Liver (tissue), 9 donors: Measurements from ENCODE around the gene NAXD. TPM values are rescaled to one million over a fixed set of nuclear protein-coding genes. Genes with fewer than 3 reads are reported as not detected.
A peak's percentile ranks its signal among the peaks of the same experiment; 100 is the strongest.

ENCODE experiments used
- DNase-seq: peaks from one replicate; pipeline ENCODE4 v3.0.0-alpha.2; 2017; ENCODE audit warnings: low spot score
- H3K27ac ChIP-seq, 2 donors: one replicate each; pipeline ENCODE4 v1.7.0; 2013; ENCODE audit warnings: inconsistent platforms in 2 of 2, low read length in 2 of 2, control low read depth in 1 of 2, low read depth in 1 of 2, mild to moderate bottlenecking in 1 of 2
- H3K27me3 ChIP-seq, 4 donors: one replicate each; pipeline versions ENCODE4 v1.6.1 to v1.7.0; 2013; ENCODE audit warnings: low read length in 3 of 4, inconsistent platforms in 1 of 4, mild to moderate bottlenecking in 1 of 4, moderate library complexity in 1 of 4; ENCODE audit not compliant: control insufficient read depth in 4 of 4, insufficient read depth in 4 of 4
- H3K36me3 ChIP-seq, 4 donors: one replicate each; pipeline versions ENCODE4 v1.6.1 to v1.7.0; 2013; ENCODE audit warnings: low read length in 3 of 4, mild to moderate bottlenecking in 3 of 4, low read depth in 1 of 4, moderate library complexity in 1 of 4; ENCODE audit not compliant: control insufficient read depth in 4 of 4, insufficient read depth in 3 of 4
- H3K4me1 ChIP-seq, 4 donors: one replicate each; pipeline versions ENCODE4 v1.6.1 to v1.7.0; 2013; ENCODE audit warnings: low read length in 3 of 4, mild to moderate bottlenecking in 3 of 4, moderate library complexity in 1 of 4; ENCODE audit not compliant: control insufficient read depth in 4 of 4, insufficient read depth in 4 of 4
- H3K4me3 ChIP-seq, 3 donors: one replicate each; pipeline versions ENCODE4 v1.6.1 to v1.7.0; 2013; ENCODE audit warnings: low read length in 3 of 3, control low read depth in 1 of 3, low read depth in 1 of 3, mild to moderate bottlenecking in 1 of 3
- H3K9ac ChIP-seq, 2 donors: one replicate each; pipeline ENCODE4 v1.7.0; 2013; ENCODE audit warnings: low read length in 2 of 2, mild to moderate bottlenecking in 2 of 2, moderate library complexity in 2 of 2, control low read depth in 1 of 2, low read depth in 1 of 2
- H3K9me3 ChIP-seq, 4 donors: one replicate each; pipeline versions ENCODE4 v1.6.1 to v1.7.0; 2013; ENCODE audit warnings: low read length in 3 of 4; ENCODE audit not compliant: control insufficient read depth in 4 of 4
- FOXA1 ChIP-seq: IDR thresholded peaks from 2 replicates; pipeline ENCODE4 v1.6.1; 2016; ENCODE audit warnings: antibody characterized with exemption
- GABPA ChIP-seq, 2 donors: IDR thresholded peaks in 1 of 2; conservative IDR thresholded peaks in 1 of 2; 2 replicates each; pipeline ENCODE4 v1.6.1; 2016; ENCODE audit warnings: antibody characterized with exemption in 2 of 2, mild to moderate bottlenecking in 1 of 2, moderate library complexity in 1 of 2
- HNF4A ChIP-seq, 2 donors: conservative IDR thresholded peaks; 2 replicates each; pipeline ENCODE4 v1.6.1; 2016; ENCODE audit warnings: antibody characterized with exemption in 2 of 2, mild to moderate bottlenecking in 2 of 2
- HNF4G ChIP-seq: IDR thresholded peaks from 2 replicates; pipeline ENCODE4 v1.6.1; 2016; ENCODE audit warnings: antibody characterized with exemption
- NR2F2 ChIP-seq: IDR thresholded peaks from 2 replicates; pipeline ENCODE4 v1.6.1; 2016; ENCODE audit warnings: antibody characterized with exemption
- RAD21 ChIP-seq, 2 donors: IDR thresholded peaks; 2 replicates each; pipeline ENCODE4 v1.6.1; 2016; ENCODE audit warnings: antibody characterized with exemption in 2 of 2, mild to moderate bottlenecking in 2 of 2
- SP1 ChIP-seq: IDR thresholded peaks from 2 replicates; pipeline ENCODE4 v1.6.1; 2018; ENCODE audit warnings: antibody characterized with exemption, mild to moderate bottlenecking
- WGBS: extraction: QIAGEN DNeasy Blood & Tissue Kit; methylation state at CpG from one replicate; pipeline ENCODE4 v1.1.7; 2013; 5-methylcytosine and 5-hydroxymethylcytosine counted together
- polyA plus RNA-seq, 2 donors: library from polyadenylated mRNA; stranded (reverse) in 1 of 2; unstranded in 1 of 2; fragments of 200-250 nt in 1 of 2; fragments of >200 nt in 1 of 2; fragmentation: Nextera tagmentation in 1 of 2; extraction: Ambion mirVana in 1 of 2; gene quantifications; one replicate each; pipeline versions ENCODE4 v1.2.1 to v1.2.3, GENCODE V29; 2013 to 2015
- total RNA-seq, 2 donors: library from RNA; depleted of rRNA; stranded (reverse); fragments of >200 nt; gene quantifications; one replicate each; pipeline ENCODE4 v1.2.3, GENCODE V29; 2014
- TF ChIP-seq, protein P1 (sequence below): fragments of 150-350 bp; IDR thresholded peaks from 2 replicates; pipeline ENCODE4 v1.5.1; 2017; ENCODE audit warnings: improper control_type of control experiment, low read depth, low read length; ENCODE audit not compliant: missing input control
- TF ChIP-seq, protein P2 (sequence below): IDR thresholded peaks from 2 replicates; pipeline ENCODE4 v1.6.1; 2016; ENCODE audit warnings: antibody characterized with exemption
- TF ChIP-seq, protein P3 (sequence below): IDR thresholded peaks from 2 replicates; pipeline ENCODE4 v1.6.1; 2016; ENCODE audit warnings: antibody characterized with exemption
- TF ChIP-seq, protein P4 (sequence below): IDR thresholded peaks from 2 replicates; pipeline ENCODE4 v1.6.1; 2016; ENCODE audit warnings: antibody characterized with exemption, mild to moderate bottlenecking
- donor health status: healthy.
- donor health status: healthy.
- donor health status: healthy.
- donor health status: healthy.
- donor health status: healthy.

Gene NAXD
- total and polyA plus RNA-seq, 4 donors = 19.0 to 40.5 (median 27.6) TPM

DNA sequence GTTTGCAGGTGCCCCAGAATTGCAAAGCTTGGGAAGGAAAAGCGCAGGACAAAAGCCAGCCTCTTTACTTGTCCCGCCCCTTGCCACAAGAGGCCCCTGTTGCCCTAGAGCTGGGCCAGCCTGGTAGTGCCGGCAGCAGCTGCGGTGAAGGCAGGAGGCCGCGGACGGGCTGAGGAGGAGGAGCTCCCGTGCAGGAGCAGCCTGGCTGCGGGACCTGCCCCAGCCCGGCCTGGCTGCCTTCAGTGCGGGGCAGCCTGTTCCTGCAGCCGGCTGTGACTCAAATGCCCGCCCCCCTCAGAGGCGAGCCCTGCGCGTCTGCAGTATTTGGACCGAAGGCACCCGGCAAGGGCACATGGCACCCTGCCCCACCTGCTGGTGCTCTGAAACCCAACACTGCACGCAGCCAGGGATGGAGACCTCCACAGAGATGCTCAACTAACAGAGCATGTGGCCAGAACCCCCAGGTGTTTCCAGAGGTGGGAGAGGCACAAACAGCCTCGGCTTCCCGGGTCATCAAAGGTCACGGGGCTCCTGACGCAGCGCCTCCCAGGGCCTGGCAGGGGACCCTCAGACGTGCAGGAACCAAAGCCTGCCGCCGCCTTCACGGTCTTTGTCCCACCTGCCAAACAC lies 29.7 kb downstream of the NAXD start:
- H3K4me1 ChIP-seq = peaks cover 9 to 49% (median 36%) of the 10 kb centered on the region in 4 donors
- DNase-seq = no peak
- no peaks in the 10 kb centered on the region for H3K9me3 ChIP-seq
- peak; percentile 16 for TF ChIP-seq SP1
- no peak for TF ChIP-seq HNF4G
- TF ChIP-seq, protein P1, sequence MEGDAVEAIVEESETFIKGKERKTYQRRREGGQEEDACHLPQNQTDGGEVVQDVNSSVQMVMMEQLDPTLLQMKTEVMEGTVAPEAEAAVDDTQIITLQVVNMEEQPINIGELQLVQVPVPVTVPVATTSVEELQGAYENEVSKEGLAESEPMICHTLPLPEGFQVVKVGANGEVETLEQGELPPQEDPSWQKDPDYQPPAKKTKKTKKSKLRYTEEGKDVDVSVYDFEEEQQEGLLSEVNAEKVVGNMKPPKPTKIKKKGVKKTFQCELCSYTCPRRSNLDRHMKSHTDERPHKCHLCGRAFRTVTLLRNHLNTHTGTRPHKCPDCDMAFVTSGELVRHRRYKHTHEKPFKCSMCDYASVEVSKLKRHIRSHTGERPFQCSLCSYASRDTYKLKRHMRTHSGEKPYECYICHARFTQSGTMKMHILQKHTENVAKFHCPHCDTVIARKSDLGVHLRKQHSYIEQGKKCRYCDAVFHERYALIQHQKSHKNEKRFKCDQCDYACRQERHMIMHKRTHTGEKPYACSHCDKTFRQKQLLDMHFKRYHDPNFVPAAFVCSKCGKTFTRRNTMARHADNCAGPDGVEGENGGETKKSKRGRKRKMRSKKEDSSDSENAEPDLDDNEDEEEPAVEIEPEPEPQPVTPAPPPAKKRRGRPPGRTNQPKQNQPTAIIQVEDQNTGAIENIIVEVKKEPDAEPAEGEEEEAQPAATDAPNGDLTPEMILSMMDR = peak; percentile 41
- TF ChIP-seq RAD21 (IDR thresholded peaks at IDR 0.05) = peak; percentile 80 to 84
- no peak overlapping the region for H3K4me3 ChIP-seq
- H3K9ac ChIP-seq = no peak overlapping the region
- 32% methylated on average over 28 of the region's 28 CpGs for WGBS
- peaks cover 1 to 8% (median 3%) of the 10 kb centered on the region in 4 donors for H3K36me3 ChIP-seq
- H3K27me3 ChIP-seq = no peaks in the 10 kb centered on the region
- H3K27ac ChIP-seq = peak overlapping the region; percentile 63 to 64

DNA sequence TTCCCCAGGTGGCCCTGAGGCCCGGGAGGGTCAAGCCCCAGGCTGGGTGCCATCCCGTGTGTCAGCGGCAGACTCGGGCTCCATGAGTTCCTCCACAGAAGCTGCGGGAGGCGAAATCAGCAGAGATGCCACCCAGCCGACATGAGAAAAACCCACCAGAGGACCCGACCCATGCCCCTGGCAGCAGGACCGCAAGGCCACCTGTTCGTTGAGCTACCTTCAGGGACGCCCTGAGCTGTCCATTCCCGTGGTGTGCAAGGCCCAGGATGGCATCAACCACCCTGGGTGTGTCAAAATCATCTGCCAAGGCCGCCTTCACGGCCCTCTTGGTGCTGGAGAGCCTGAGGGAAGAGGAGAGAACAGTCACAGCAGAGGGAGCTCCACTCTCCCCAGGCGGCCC lies 30.4 kb downstream of the NAXD start:
- TF ChIP-seq GABPA (IDR thresholded peaks at IDR 0.05 in 1 of 2, conservative IDR thresholded peaks at IDR 0.05 in 1 of 2) (no peak), FOXA1 (no peak)
- TF ChIP-seq, protein P2, sequence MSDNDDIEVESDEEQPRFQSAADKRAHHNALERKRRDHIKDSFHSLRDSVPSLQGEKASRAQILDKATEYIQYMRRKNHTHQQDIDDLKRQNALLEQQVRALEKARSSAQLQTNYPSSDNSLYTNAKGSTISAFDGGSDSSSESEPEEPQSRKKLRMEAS = no peak
- TF ChIP-seq, protein P3, sequence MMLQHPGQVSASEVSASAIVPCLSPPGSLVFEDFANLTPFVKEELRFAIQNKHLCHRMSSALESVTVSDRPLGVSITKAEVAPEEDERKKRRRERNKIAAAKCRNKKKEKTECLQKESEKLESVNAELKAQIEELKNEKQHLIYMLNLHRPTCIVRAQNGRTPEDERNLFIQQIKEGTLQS = no peak
- H3K9ac ChIP-seq = no peak overlapping the region
- H3K27ac ChIP-seq = no peak overlapping the region
- DNase-seq = no peak
- no peak overlapping the region for H3K4me3 ChIP-seq
- peaks cover 0 to 11% (median under 1%) of the 10 kb centered on the region in 4 donors for H3K36me3 ChIP-seq
- H3K9me3 ChIP-seq = no peaks in the 10 kb centered on the region
- H3K27me3 ChIP-seq = no peaks in the 10 kb centered on the region
- peaks cover 9 to 42% (median 29%) of the 10 kb centered on the region in 4 donors for H3K4me1 ChIP-seq
- WGBS = 94% methylated on average over 15 of the region's 15 CpGs

DNA sequence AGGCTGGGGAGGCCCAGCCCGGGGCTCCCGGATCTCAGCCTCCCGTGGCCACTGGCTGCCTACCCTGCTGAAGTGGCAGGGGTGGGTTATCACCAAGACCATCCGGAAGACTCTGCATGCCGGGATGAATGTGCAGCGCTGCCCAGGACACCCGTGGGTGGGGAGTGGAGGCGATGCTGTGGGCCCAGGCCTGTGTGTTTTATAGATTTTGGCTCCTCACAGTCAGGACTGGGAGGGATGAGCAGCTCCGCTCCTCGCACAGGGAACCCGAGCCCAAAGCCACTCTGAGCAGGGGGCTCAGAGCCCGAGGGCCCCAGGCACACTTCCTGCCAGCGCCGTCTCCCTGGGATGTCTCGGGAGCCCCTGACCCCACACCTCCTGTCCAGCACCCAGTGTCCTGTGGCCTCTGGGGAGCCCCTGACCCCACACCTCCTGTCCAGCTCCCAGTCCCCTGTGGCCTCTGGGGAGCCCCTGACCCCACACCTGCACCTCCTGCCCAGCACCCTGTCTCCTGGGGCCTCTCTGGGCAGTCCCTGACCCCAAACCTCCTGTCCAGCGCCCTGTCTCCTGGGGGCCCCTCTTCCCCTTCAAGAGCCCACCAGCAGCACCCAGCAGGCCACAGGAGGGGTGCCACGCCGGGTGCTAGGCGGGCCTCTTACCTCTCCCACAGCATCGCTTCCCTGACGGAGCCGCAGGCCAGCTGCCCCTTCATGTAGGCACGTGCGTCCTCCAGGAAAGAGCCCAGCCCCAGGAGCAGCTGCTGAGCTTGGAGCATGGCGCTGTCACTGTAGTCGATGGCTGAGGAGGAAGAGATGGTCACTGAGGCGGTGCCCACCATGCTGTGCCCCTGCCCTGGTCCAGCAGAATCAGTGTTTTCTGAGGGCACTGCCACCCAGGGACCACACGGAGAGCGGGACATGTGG lies 31.4 kb downstream of the NAXD start:
- WGBS = 94% methylated on average over 29 of the region's 29 CpGs
- no peak for DNase-seq
- no peak overlapping the region for H3K4me3 ChIP-seq
- peaks cover 0 to 9% (median 0%) of the 10 kb centered on the region in 4 donors for H3K36me3 ChIP-seq
- H3K4me1 ChIP-seq = peaks cover 6 to 32% (median 20%) of the 10 kb centered on the region in 4 donors
- H3K27ac ChIP-seq = no peak overlapping the region
- H3K27me3 ChIP-seq = no peaks in the 10 kb centered on the region
- no peaks in the 10 kb centered on the region for H3K9me3 ChIP-seq
- no peak overlapping the region for H3K9ac ChIP-seq
- TF ChIP-seq, protein P3 = no peak
- TF ChIP-seq, protein P1 = no peak
- TF ChIP-seq, protein P2 = no peak
- TF ChIP-seq HNF4G = no peak
- TF ChIP-seq HNF4A (conservative IDR thresholded peaks at IDR 0.05) = no peak
- TF ChIP-seq, protein P4, sequence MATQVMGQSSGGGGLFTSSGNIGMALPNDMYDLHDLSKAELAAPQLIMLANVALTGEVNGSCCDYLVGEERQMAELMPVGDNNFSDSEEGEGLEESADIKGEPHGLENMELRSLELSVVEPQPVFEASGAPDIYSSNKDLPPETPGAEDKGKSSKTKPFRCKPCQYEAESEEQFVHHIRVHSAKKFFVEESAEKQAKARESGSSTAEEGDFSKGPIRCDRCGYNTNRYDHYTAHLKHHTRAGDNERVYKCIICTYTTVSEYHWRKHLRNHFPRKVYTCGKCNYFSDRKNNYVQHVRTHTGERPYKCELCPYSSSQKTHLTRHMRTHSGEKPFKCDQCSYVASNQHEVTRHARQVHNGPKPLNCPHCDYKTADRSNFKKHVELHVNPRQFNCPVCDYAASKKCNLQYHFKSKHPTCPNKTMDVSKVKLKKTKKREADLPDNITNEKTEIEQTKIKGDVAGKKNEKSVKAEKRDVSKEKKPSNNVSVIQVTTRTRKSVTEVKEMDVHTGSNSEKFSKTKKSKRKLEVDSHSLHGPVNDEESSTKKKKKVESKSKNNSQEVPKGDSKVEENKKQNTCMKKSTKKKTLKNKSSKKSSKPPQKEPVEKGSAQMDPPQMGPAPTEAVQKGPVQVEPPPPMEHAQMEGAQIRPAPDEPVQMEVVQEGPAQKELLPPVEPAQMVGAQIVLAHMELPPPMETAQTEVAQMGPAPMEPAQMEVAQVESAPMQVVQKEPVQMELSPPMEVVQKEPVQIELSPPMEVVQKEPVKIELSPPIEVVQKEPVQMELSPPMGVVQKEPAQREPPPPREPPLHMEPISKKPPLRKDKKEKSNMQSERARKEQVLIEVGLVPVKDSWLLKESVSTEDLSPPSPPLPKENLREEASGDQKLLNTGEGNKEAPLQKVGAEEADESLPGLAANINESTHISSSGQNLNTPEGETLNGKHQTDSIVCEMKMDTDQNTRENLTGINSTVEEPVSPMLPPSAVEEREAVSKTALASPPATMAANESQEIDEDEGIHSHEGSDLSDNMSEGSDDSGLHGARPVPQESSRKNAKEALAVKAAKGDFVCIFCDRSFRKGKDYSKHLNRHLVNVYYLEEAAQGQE = no peak
- no peak for TF ChIP-seq NR2F2
